ENCODE data around the gene ARID1B.

ARID1B gene

DNA sequence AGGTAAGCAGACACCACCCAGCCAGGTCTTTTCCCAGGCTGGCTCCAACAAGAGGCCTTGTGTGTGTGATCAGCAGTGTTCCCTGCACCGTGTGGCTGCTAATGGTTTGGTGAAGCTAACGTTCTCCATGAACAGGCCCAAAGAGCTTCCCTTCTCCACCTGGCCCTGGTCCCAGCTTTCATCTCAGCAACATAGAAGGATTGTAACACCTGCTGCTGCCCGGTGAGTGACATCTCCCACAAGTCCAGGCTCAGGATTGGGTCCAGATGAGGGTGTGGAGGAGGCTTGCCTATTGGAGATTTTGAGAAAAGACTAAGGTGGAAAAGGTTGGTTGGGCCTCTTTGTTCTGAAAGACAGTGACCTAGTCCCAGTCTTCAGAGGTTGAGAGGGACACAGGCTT is 456.5 kb downstream of the ARID1B start:
- no peak for DNase-seq
- no peaks in the 10 kb centered on the region for H3K79me1 ChIP-seq (ENCODE audit: low read length)

DNA sequence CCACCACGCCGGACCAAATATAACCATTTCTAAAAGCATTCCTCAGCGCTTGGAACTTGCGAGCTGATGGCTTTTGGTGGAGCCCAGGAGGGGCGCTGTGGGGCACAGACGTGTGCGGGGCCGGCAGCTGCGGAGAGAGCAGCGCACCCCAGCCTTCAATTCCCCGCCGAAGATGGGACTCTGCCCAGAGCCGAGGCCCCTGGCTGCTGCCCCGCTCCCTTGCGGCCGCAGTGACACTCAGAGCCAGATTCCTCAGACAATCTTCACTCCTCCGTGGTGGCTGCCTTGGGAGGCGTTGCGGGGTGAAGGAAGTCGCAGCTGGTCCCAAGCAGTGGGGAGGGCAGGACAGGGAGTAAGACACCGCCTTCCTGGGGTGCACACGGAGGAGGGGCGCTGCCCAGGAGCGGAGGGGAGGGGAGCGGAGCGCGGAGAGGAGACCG is 458.4 kb downstream of the ARID1B start:
- H3K79me2 ChIP-seq (ENCODE audit: control insufficient read depth, insufficient read depth, low read length, poor library complexity), result no peaks in the 10 kb centered on the region
- H2AFZ ChIP-seq (ENCODE audit: insufficient read depth, low read length, poor library complexity), result peak overlapping the region; percentile 5
- H2BK12ac ChIP-seq (ENCODE audit: low read length), result no peak overlapping the region
- no peaks in the 10 kb centered on the region for H3K36me3 ChIP-seq (ENCODE audit: control insufficient read depth in 1 of 2, insufficient read depth in 2 of 2, low read length in 2 of 2)
- H2BK120ac ChIP-seq (ENCODE audit: insufficient read depth, low read length, poor library complexity), result no peak overlapping the region
- H3K4me1 ChIP-seq (ENCODE audit: control insufficient read depth in 1 of 2, insufficient read depth in 2 of 2, low read length in 2 of 2), result peaks cover 4 to 12% of the 10 kb centered on the region in 2 experiments
- H4K8ac ChIP-seq (ENCODE audit: low read depth, low read length), result no peak overlapping the region
- H2AK5ac ChIP-seq (ENCODE audit: low read length), result no peak overlapping the region
- peaks cover 28% of the 10 kb centered on the region for H3K27me3 ChIP-seq (ENCODE audit: insufficient read depth, low read length)
- WGBS (ENCODE audit: extremely low coverage, insufficient coverage, insufficient read length), result no CpG with 5 or more reads among the region's 28 CpGs
- H3K9ac ChIP-seq (ENCODE audit: low read length), result no peak overlapping the region
- no peak overlapping the region for H4K12ac ChIP-seq (ENCODE audit: low read depth, low read length)
- no peak overlapping the region for H3K18ac ChIP-seq (ENCODE audit: low read length)
- H3K23ac ChIP-seq (ENCODE audit: low read length), result no peak overlapping the region
- H3K4me2 ChIP-seq (ENCODE audit: low read length), result peak overlapping the region; percentile 60
- H3K4ac ChIP-seq (ENCODE audit: low read depth, low read length), result no peak overlapping the region
- no peak overlapping the region for H4K91ac ChIP-seq (ENCODE audit: low read depth, low read length)
- H2BK5ac ChIP-seq (ENCODE audit: low read depth, low read length, poor library complexity), result no peak overlapping the region
- no peaks in the 10 kb centered on the region for H3K79me1 ChIP-seq (ENCODE audit: low read length)
- DNase-seq, result peak in 1 of 2 donors; percentile 35
- H3K27ac ChIP-seq (ENCODE audit: low read depth, low read length), result no peak overlapping the region
- no peak overlapping the region for H3K14ac ChIP-seq (ENCODE audit: low read length)
- H3K9me3 ChIP-seq (ENCODE audit: insufficient read depth, low read depth, low read length), result peaks cover 6% of the 10 kb centered on the region
- peak overlapping the region; percentile 38 for H3K4me3 ChIP-seq (ENCODE audit: low read depth, low read length)

More for the DNA sequence above, 456.5 kb downstream of the ARID1B start:
- Histone ChIP-seq H4K12ac (ENCODE audit: low read depth, low read length) (no peak overlapping the region), H3K4me1 (ENCODE audit: control insufficient read depth in 1 of 2, insufficient read depth in 2 of 2, low read length in 2 of 2) (peaks cover 4 to 12% of the 10 kb centered on the region in 2 experiments), H2BK5ac (ENCODE audit: low read depth, low read length, poor library complexity) (no peak overlapping the region), H3K27ac (ENCODE audit: low read depth, low read length) (no peak overlapping the region), H4K91ac (ENCODE audit: low read depth, low read length) (no peak overlapping the region), H2BK120ac (ENCODE audit: insufficient read depth, low read length, poor library complexity) (no peak overlapping the region), H3K79me2 (ENCODE audit: control insufficient read depth, insufficient read depth, low read length, poor library complexity) (no peaks in the 10 kb centered on the region), H3K4me2 (ENCODE audit: low read length) (no peak overlapping the region), H4K8ac (ENCODE audit: low read depth, low read length) (no peak overlapping the region), H3K4me3 (ENCODE audit: low read depth, low read length) (no peak overlapping the region), H2BK12ac (ENCODE audit: low read length) (no peak overlapping the region), H3K4ac (ENCODE audit: low read depth, low read length) (no peak overlapping the region), H2AFZ (ENCODE audit: insufficient read depth, low read length, poor library complexity) (no peak overlapping the region), H3K14ac (ENCODE audit: low read length) (no peak overlapping the region), H3K36me3 (ENCODE audit: control insufficient read depth in 1 of 2, insufficient read depth in 2 of 2, low read length in 2 of 2) (no peaks in the 10 kb centered on the region), H3K23ac (ENCODE audit: low read length) (no peak overlapping the region), H3K9me3 (ENCODE audit: insufficient read depth, low read depth, low read length) (peaks cover 6% of the 10 kb centered on the region), H2AK5ac (ENCODE audit: low read length) (no peak overlapping the region), H3K18ac (ENCODE audit: low read length) (no peak overlapping the region), H3K9ac (ENCODE audit: low read length) (no peak overlapping the region), H3K27me3 (ENCODE audit: insufficient read depth, low read length) (peaks cover 28% of the 10 kb centered on the region)
- WGBS (ENCODE audit: extremely low coverage, insufficient coverage, insufficient read length), result no CpG with 5 or more reads among the region's 3 CpGs

DNA sequence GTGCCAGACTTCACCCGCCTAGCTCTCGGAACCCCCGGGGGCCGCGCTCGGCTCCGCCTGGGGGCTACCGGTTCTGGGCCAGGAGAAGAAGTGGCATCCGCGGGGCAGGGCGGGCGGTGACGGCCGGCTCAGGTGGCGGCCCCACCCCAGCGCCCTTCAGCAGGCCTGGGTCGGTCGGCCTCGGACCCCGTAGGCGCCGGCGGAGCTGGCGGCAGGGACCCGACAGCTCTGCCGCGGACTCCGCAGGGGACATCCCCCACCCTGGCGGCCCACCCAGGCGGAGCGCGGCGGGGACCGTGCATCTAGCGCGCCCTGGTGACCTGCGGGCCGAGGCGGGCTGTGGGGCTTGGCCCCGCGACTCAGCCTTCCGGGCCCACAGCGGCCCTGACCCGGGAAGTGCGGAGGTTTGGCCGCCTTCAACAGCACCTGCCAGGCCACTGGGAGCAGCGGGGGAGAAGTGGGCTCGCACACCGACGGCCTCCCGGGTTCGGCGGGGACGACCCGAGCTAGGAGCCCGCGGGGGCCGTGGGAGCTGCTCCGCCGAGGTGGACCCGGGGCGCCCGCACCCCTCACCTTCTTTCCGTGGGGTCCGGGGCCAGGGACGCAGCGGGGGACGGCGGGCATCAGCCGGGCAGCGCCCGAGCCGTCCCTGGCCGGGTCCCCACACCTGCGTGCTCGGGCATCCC is 459.0 kb downstream of the ARID1B start:
- no CpG with 5 or more reads among the region's 76 CpGs for WGBS (ENCODE audit: extremely low coverage, insufficient coverage, insufficient read length)
- Histone ChIP-seq H3K9ac (ENCODE audit: low read length) (no peak overlapping the region), H3K79me2 (ENCODE audit: control insufficient read depth, insufficient read depth, low read length, poor library complexity) (no peaks in the 10 kb centered on the region), H4K8ac (ENCODE audit: low read depth, low read length) (no peak overlapping the region), H3K14ac (ENCODE audit: low read length) (no peak overlapping the region), H3K27me3 (ENCODE audit: insufficient read depth, low read length) (peaks cover 28% of the 10 kb centered on the region), H3K36me3 (ENCODE audit: control insufficient read depth in 1 of 2, insufficient read depth in 2 of 2, low read length in 2 of 2) (no peaks in the 10 kb centered on the region), H3K27ac (ENCODE audit: low read depth, low read length) (no peak overlapping the region), H3K4me1 (ENCODE audit: control insufficient read depth in 1 of 2, insufficient read depth in 2 of 2, low read length in 2 of 2) (peaks cover 4 to 12% of the 10 kb centered on the region in 2 experiments), H4K91ac (ENCODE audit: low read depth, low read length) (no peak overlapping the region), H2AK5ac (ENCODE audit: low read length) (no peak overlapping the region), H4K12ac (ENCODE audit: low read depth, low read length) (no peak overlapping the region), H2AFZ (ENCODE audit: insufficient read depth, low read length, poor library complexity) (peak overlapping the region; percentile 5), H3K9me3 (ENCODE audit: insufficient read depth, low read depth, low read length) (peaks cover 6% of the 10 kb centered on the region), H3K79me1 (ENCODE audit: low read length) (no peaks in the 10 kb centered on the region), H3K4me2 (ENCODE audit: low read length) (peak overlapping the region; percentile 60), H3K23ac (ENCODE audit: low read length) (no peak overlapping the region), H2BK12ac (ENCODE audit: low read length) (no peak overlapping the region), H2BK5ac (ENCODE audit: low read depth, low read length, poor library complexity) (no peak overlapping the region), H3K18ac (ENCODE audit: low read length) (no peak overlapping the region), H3K4ac (ENCODE audit: low read depth, low read length) (no peak overlapping the region), H3K4me3 (ENCODE audit: low read depth, low read length) (peak overlapping the region; percentile 38), H2BK120ac (ENCODE audit: insufficient read depth, low read length, poor library complexity) (no peak overlapping the region)
- DNase-seq, result no peak

- peaks cover 9% of the 10 kb centered on the region for H3K9me3 ChIP-seq (ENCODE audit: insufficient read depth, low read depth, low read length)
- no peak overlapping the region for H4K12ac ChIP-seq (ENCODE audit: low read depth, low read length)
- H4K91ac ChIP-seq (ENCODE audit: low read depth, low read length), result no peak overlapping the region
- no peak overlapping the region for H3K27ac ChIP-seq (ENCODE audit: low read depth, low read length)
- H3K4me1 ChIP-seq (ENCODE audit: control insufficient read depth in 1 of 2, insufficient read depth in 2 of 2, low read length in 2 of 2), result peaks cover 4 to 12% of the 10 kb centered on the region in 2 experiments
- peaks cover 28% of the 10 kb centered on the region for H3K27me3 ChIP-seq (ENCODE audit: insufficient read depth, low read length)
- no peak overlapping the region for H4K8ac ChIP-seq (ENCODE audit: low read depth, low read length)
- H3K18ac ChIP-seq (ENCODE audit: low read length), result no peak overlapping the region
- no peaks in the 10 kb centered on the region for H3K79me2 ChIP-seq (ENCODE audit: control insufficient read depth, insufficient read depth, low read length, poor library complexity)
- H3K23ac ChIP-seq (ENCODE audit: low read length), result no peak overlapping the region
- H3K4me2 ChIP-seq (ENCODE audit: low read length), result no peak overlapping the region
- no peak overlapping the region for H3K14ac ChIP-seq (ENCODE audit: low read length)
- no peak overlapping the region for H2BK12ac ChIP-seq (ENCODE audit: low read length)
- WGBS (ENCODE audit: extremely low coverage, insufficient coverage, insufficient read length), result no CpG with 5 or more reads among the region's 2 CpGs
- H3K4ac ChIP-seq (ENCODE audit: low read depth, low read length), result no peak overlapping the region
- H2AFZ ChIP-seq (ENCODE audit: insufficient read depth, low read length, poor library complexity), result no peak overlapping the region
- no peak overlapping the region for H2AK5ac ChIP-seq (ENCODE audit: low read length)
- no peaks in the 10 kb centered on the region for H3K36me3 ChIP-seq (ENCODE audit: control insufficient read depth in 1 of 2, insufficient read depth in 2 of 2, low read length in 2 of 2)
- no peak for DNase-seq
- H3K4me3 ChIP-seq (ENCODE audit: low read depth, low read length), result peak overlapping the region; percentile 43
- H2BK5ac ChIP-seq (ENCODE audit: low read depth, low read length, poor library complexity), result no peak overlapping the region
- H2BK120ac ChIP-seq (ENCODE audit: insufficient read depth, low read length, poor library complexity), result no peak overlapping the region
- H3K79me1 ChIP-seq (ENCODE audit: low read length), result no peaks in the 10 kb centered on the region
- no peak overlapping the region for H3K9ac ChIP-seq (ENCODE audit: low read length)
Measured at GRCh38 chr6:157238346-157238745, 461.2 kb downstream of the ARID1B start.

Measured in trophoblast cell (in vitro differentiated cells and primary cell).